GM15510 (cell line): Measurements from ENCODE around the gene RIOK1.

Source experiments
- POLR2A ChIP-seq: IDR thresholded peaks from 3 replicates; pipeline ENCODE4 v1.6.1; 2011; ENCODE audit warnings: borderline replicate concordance; ENCODE audit not compliant: insufficient read length; ENCODE audit errors: extremely low read depth

The RIOK1 gene

DNA sequence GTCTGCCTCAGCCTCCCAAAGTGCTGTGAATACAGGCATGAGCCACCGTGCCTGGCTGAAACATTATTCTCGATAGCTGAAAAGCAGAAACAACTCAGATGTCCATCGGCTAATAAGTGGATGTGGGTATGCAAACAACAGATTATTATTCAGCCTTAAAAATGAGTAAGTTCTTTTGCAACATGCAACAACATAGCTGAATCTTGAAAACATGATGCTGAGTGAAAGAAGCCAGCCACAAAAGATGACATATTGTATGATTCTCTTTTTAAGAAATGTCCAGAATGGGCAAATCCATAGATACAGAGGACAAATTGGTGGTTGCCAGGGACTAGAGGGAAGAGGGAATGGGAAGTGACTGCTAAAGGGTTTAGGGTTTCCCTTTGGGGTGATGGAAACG, 61.7 kb downstream of the RIOK1 start:
- TF ChIP-seq POLR2A = no peak

- no peak for TF ChIP-seq POLR2A
Measured at GRCh38 chr6:7452898-7453297, 63.3 kb downstream of the RIOK1 start.

- TF ChIP-seq POLR2A = no peak
Measured at GRCh38 chr6:7454696-7455358, 65.2 kb downstream of the RIOK1 start.

GRCh38 chr6:7461416-7461815, 71.8 kb downstream of the RIOK1 start:
- no peak for TF ChIP-seq POLR2A

DNA sequence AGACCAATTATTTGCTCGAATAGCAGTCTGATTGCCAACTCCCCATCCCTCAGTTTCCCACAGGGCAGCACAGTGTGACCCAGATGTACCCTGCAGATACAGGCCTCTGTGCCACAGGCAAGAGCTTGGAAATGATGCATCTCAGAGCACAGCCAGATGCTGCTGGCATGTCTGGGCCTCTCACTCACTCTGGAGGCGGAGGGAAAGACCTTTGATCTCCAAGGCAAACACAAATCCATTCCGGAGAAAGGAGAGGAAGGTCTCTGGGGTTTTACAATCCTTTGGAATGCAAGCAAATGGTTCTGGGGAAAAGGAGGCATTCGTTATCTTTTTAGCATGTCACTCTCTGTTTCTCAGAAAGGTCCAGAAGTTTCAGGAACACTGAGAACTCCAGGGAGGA, 74.2 kb downstream of the RIOK1 start:
- no peak for TF ChIP-seq POLR2A

- TF ChIP-seq POLR2A = no peak
Measured at GRCh38 chr6:7467007-7467897, 77.6 kb downstream of the RIOK1 start.
